AG09309 (cell line): ENCODE measurements around the gene COX4I1.

ENCODE experiments used
- DNase-seq: peaks from one replicate; pipeline ENCODE4 v3.0.0-alpha.2; 2010; ENCODE audit warnings: low read depth
- H3K4me3 ChIP-seq: 2 replicates; pipeline ENCODE4 v1.5.1; 2011; ENCODE audit warnings: mild to moderate bottlenecking, low read depth, low read length, moderate library complexity; ENCODE audit not compliant: control insufficient read depth
- TF ChIP-seq, protein P1 (sequence below): IDR thresholded peaks from 2 replicates; pipeline ENCODE4 v1.5.1; 2011; ENCODE audit warnings: mild to moderate bottlenecking, low read depth, low read length, inconsistent platforms; ENCODE audit not compliant: insufficient read depth, control insufficient read depth; ENCODE audit errors: missing control alignments

The COX4I1 gene

DNA sequence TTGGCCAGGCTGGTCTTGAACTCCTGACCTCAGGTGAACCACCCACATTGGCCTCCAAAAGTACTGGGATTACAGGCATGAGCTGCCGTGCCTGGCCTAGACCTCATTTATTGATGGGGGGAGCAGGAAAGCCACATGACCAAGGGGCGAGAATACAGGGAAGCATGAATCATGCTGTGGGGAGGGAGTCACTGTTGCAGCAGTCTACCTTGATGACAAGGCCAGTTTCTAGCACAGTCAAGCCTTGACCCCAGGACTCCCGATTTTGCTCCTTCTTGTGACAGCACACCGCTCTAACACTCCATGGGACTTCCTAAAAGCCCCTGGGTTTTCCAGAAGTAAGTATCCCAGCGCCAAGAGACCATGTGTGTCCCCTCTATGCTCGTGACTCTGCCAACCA is 56.6 kb downstream of the COX4I1 start:
- H3K4me3 ChIP-seq: no peak overlapping the region
- DNase-seq: no peak
- TF ChIP-seq, protein P1, sequence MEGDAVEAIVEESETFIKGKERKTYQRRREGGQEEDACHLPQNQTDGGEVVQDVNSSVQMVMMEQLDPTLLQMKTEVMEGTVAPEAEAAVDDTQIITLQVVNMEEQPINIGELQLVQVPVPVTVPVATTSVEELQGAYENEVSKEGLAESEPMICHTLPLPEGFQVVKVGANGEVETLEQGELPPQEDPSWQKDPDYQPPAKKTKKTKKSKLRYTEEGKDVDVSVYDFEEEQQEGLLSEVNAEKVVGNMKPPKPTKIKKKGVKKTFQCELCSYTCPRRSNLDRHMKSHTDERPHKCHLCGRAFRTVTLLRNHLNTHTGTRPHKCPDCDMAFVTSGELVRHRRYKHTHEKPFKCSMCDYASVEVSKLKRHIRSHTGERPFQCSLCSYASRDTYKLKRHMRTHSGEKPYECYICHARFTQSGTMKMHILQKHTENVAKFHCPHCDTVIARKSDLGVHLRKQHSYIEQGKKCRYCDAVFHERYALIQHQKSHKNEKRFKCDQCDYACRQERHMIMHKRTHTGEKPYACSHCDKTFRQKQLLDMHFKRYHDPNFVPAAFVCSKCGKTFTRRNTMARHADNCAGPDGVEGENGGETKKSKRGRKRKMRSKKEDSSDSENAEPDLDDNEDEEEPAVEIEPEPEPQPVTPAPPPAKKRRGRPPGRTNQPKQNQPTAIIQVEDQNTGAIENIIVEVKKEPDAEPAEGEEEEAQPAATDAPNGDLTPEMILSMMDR: no peak

DNA sequence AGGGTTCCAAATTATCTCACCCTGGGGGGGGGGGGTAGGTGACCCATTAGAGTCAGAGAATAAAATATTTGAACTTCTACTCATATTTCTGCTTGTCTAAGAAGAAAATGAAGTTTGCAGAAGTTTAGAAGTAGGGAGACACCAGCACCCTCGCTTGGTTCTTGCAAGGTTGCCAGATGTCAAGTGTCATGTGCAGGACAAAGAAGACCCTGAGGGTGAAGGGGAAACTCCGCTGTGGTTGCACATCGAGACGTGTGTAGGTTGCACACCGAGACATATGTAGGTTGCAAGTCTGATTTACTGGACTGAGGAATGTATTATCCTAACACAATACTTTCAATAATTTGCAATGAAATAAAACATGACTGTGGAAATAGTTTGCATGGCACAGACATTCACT is 57.1 kb downstream of the COX4I1 start:
- TF ChIP-seq, protein P1: no peak
- DNase-seq: no peak
- no peak overlapping the region for H3K4me3 ChIP-seq
